ENCODE measurements around the gene NEDD4L. TPM values are rescaled to one million over a fixed set of nuclear protein-coding genes. Genes with fewer than 3 reads are reported as not detected.

The NEDD4L gene
- total and polyA plus RNA-seq, 2 donors (not counting 1 experiment from before 2014, with no cell fraction given): 10.3 to 25.7 TPM

DNA sequence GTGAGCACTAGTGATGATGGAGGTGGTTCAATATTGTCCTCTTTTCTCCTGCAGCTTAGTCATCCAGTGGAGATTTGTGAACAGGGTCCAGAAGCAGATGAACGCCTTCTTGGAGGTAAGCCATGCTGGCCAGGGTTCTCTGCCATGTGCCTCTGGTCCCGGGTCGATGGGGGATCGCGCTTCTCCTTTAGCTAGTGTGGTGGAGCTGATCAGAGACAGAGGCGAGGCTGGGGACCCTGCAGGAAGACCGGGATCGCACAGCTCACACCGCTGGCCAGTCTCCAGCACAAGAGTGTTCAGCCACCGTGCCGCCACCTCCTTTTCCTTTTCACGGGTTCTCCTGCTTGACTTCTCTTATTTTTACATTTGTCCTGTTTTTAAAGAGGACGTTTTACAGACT, 341.4 kb downstream of the NEDD4L start:
- H3K4me1 Mint-ChIP-seq: no peaks in the 10 kb centered on the region
- H3K27ac Mint-ChIP-seq: no peak overlapping the region
- H3K27ac ChIP-seq (ENCODE audit: low read length in 2 of 2): no peak overlapping the region
- peaks cover 0 to 5% of the 10 kb centered on the region in 2 experiments for H3K36me3 ChIP-seq (replicated peaks in 1 of 2; ENCODE audit: control extremely low read depth in 1 of 2, control insufficient read depth in 1 of 2, extremely low read depth in 1 of 2, insufficient read depth in 2 of 2, low read length in 1 of 2)
- TF ChIP-seq, protein P1, sequence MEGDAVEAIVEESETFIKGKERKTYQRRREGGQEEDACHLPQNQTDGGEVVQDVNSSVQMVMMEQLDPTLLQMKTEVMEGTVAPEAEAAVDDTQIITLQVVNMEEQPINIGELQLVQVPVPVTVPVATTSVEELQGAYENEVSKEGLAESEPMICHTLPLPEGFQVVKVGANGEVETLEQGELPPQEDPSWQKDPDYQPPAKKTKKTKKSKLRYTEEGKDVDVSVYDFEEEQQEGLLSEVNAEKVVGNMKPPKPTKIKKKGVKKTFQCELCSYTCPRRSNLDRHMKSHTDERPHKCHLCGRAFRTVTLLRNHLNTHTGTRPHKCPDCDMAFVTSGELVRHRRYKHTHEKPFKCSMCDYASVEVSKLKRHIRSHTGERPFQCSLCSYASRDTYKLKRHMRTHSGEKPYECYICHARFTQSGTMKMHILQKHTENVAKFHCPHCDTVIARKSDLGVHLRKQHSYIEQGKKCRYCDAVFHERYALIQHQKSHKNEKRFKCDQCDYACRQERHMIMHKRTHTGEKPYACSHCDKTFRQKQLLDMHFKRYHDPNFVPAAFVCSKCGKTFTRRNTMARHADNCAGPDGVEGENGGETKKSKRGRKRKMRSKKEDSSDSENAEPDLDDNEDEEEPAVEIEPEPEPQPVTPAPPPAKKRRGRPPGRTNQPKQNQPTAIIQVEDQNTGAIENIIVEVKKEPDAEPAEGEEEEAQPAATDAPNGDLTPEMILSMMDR (IDR thresholded peaks at IDR 0.05): no peak
- TF ChIP-seq EZH2 (IDR thresholded peaks at IDR 0.05; ENCODE audit: borderline replicate concordance, insufficient read depth, low read depth, low read length, poor library complexity, severe bottlenecking): no peak
- H3K4me3 Mint-ChIP-seq: no peak overlapping the region
- no peak overlapping the region for H3K4me2 ChIP-seq (replicated peaks; ENCODE audit: low read depth, low read length, poor library complexity, severe bottlenecking)
- no peak overlapping the region for H3K9ac ChIP-seq (ENCODE audit: low read length)
- no peaks in the 10 kb centered on the region for H3K27me3 ChIP-seq (replicated peaks in 1 of 4; ENCODE audit: control extremely low read depth in 1 of 4, control insufficient read depth in 3 of 4, insufficient read depth in 4 of 4, low read length in 3 of 4)
- WGBS (ENCODE audit: insufficient coverage): 98% methylated on average over 13 of the region's 13 CpGs
- ChIA-PET CTCF (no interaction called here), POLR2A (no interaction called here)
- H3K27me3 Mint-ChIP-seq: no peaks in the 10 kb centered on the region
- H3K4me3 ChIP-seq (ENCODE audit: control extremely low read depth in 1 of 5, extremely low read depth in 1 of 5, insufficient read depth in 1 of 5, low read depth in 2 of 5, low read length in 4 of 5): no peak overlapping the region
- H3K9me3 ChIP-seq (ENCODE audit: control extremely low read depth in 1 of 3, control insufficient read depth in 2 of 3, insufficient read depth in 1 of 3, low read length in 2 of 3): no peaks in the 10 kb centered on the region
- no peaks in the 10 kb centered on the region for H3K4me1 ChIP-seq (ENCODE audit: control insufficient read depth in 2 of 2, insufficient read depth in 2 of 2, low read length in 2 of 2)
- intact Hi-C loops (cut with micrococcal nuclease): no loop called here
- no peaks in the 10 kb centered on the region for H3K79me2 ChIP-seq (ENCODE audit: control insufficient read depth, insufficient read depth, low read length)
- ATAC-seq (ENCODE audit: low read depth) (no peak), DNase-seq (no peak)
- H3K9me3 Mint-ChIP-seq (ENCODE audit: insufficient read depth): no peaks in the 10 kb centered on the region
- no peak overlapping the region for H2AFZ ChIP-seq (ENCODE audit: insufficient read depth, low read depth, low read length, poor library complexity, severe bottlenecking)
- H4K20me1 ChIP-seq (ENCODE audit: control insufficient read depth, insufficient read depth, low read length, poor library complexity, severe bottlenecking): no peaks in the 10 kb centered on the region

GRCh38 chr18:58386780-58387179, 342.8 kb downstream of the NEDD4L start:
- CTCF ChIA-PET: no interaction called here

More at GRCh38 chr18:58386780-58387179, 342.8 kb downstream of the NEDD4L start:
- Histone ChIP-seq H2AFZ (ENCODE audit: insufficient read depth, low read depth, low read length, poor library complexity, severe bottlenecking) (no peak overlapping the region), H3K4me2 (replicated peaks; ENCODE audit: low read depth, low read length, poor library complexity, severe bottlenecking) (no peak overlapping the region), H3K9ac (ENCODE audit: low read length) (no peak overlapping the region), H3K36me3 (replicated peaks in 1 of 2; ENCODE audit: control extremely low read depth in 1 of 2, control insufficient read depth in 1 of 2, extremely low read depth in 1 of 2, insufficient read depth in 2 of 2, low read length in 1 of 2) (peaks cover 0 to 9% of the 10 kb centered on the region in 2 experiments), H3K9me3 (ENCODE audit: control extremely low read depth in 1 of 3, control insufficient read depth in 2 of 3, insufficient read depth in 1 of 3, low read length in 2 of 3) (no peaks in the 10 kb centered on the region), H3K79me2 (ENCODE audit: control insufficient read depth, insufficient read depth, low read length) (no peaks in the 10 kb centered on the region), H3K4me1 (ENCODE audit: control insufficient read depth in 2 of 2, insufficient read depth in 2 of 2, low read length in 2 of 2) (no peaks in the 10 kb centered on the region), H3K4me3 (ENCODE audit: control extremely low read depth in 1 of 5, extremely low read depth in 1 of 5, insufficient read depth in 1 of 5, low read depth in 2 of 5, low read length in 4 of 5) (no peak overlapping the region), H3K27ac (ENCODE audit: low read length in 2 of 2) (no peak overlapping the region), H3K27me3 (replicated peaks in 1 of 4; ENCODE audit: control extremely low read depth in 1 of 4, control insufficient read depth in 3 of 4, insufficient read depth in 4 of 4, low read length in 3 of 4) (no peaks in the 10 kb centered on the region), H4K20me1 (ENCODE audit: control insufficient read depth, insufficient read depth, low read length, poor library complexity, severe bottlenecking) (no peaks in the 10 kb centered on the region)
- POLR2A ChIA-PET: no interaction called here
- Mint-ChIP-seq H3K4me1 (no peaks in the 10 kb centered on the region), H3K27ac (no peak overlapping the region), H3K9me3 (ENCODE audit: insufficient read depth) (no peaks in the 10 kb centered on the region), H3K4me3 (no peak overlapping the region), H3K27me3 (no peaks in the 10 kb centered on the region)
- WGBS (ENCODE audit: insufficient coverage): 97% methylated on average over 12 of the region's 14 CpGs
- ATAC-seq (ENCODE audit: low read depth): no peak
- intact Hi-C loops (cut with micrococcal nuclease): no loop called here
- DNase-seq: no peak
- TF ChIP-seq EZH2 (IDR thresholded peaks at IDR 0.05; ENCODE audit: borderline replicate concordance, insufficient read depth, low read depth, low read length, poor library complexity, severe bottlenecking): no peak

Measured in B cell (primary cell).